WERI-Rb-1 (cell line): ENCODE data around the gene ACIN1.
A peak's percentile ranks its signal among the peaks of the same experiment; 100 is the strongest.

Source experiments
- DNase-seq: peaks from one replicate; pipeline ENCODE4 v3.0.0-alpha.2; 2020
- H3K27ac ChIP-seq: fragments of 250-450 bp; sonication (Bioruptor Pico); 2 replicates; pipeline ENCODE4 v1.5.1; 2020; ENCODE audit warnings: mild to moderate bottlenecking, moderate library complexity
- H3K27me3 ChIP-seq: fragments of 250-450 bp; sonication (Bioruptor Pico); 2 replicates; pipeline ENCODE4 v1.5.1; 2021; ENCODE audit warnings: mild to moderate bottlenecking, low read depth, moderate library complexity; ENCODE audit not compliant: insufficient read depth, severe bottlenecking
- H3K36me3 ChIP-seq: fragments of 250-450 bp; sonication (Bioruptor Pico); 2 replicates; pipeline ENCODE4 v1.5.1; 2020; ENCODE audit warnings: mild to moderate bottlenecking, moderate library complexity
- H3K4me3 ChIP-seq: 2 replicates; pipeline ENCODE4 v1.5.1; 2011; ENCODE audit warnings: low read depth, mild to moderate bottlenecking, control low read depth, low read length
- H3K9me3 ChIP-seq: fragments of 250-450 bp; sonication (Bioruptor Pico); 2 replicates; pipeline ENCODE4 v1.5.1; 2021; ENCODE audit warnings: mild to moderate bottlenecking, moderate library complexity; ENCODE audit not compliant: severe bottlenecking
- TF ChIP-seq, protein P1 (sequence below): IDR thresholded peaks from 2 replicates; pipeline ENCODE4 v1.5.1; 2011; ENCODE audit warnings: low read depth, mild to moderate bottlenecking, control low read depth, inconsistent platforms, low read length

Gene ACIN1

DNA sequence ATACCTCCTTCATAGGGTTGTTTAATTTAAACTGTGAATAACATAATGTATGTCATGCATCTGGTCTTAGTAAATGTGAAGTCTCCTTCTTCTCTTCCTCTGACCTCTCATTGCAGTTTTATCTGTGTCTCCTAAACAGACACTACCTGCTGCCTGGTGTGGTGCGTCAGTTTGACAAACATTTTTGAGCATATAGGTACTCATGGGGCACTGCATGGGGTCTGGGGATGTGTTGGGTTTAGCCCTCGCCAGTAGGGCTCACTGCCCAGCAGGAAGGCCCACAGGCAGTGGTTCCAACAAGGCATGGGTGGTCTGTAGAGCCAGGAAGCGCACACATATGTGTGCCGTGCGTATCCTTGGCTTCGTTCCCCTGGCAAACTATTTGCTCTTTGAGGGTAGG is 27.1 kb upstream of the ACIN1 start:
- no peaks in the 10 kb centered on the region for H3K36me3 ChIP-seq

GRCh38 chr14:23121361-23121771 is 26.4 kb upstream of the ACIN1 start:
- Histone ChIP-seq H3K36me3 (no peaks in the 10 kb centered on the region), H3K4me3 (no peak overlapping the region), H3K9me3 (no peaks in the 10 kb centered on the region), H3K27me3 (peaks cover 10% of the 10 kb centered on the region), H3K27ac (no peak overlapping the region)
- TF ChIP-seq, protein P1, sequence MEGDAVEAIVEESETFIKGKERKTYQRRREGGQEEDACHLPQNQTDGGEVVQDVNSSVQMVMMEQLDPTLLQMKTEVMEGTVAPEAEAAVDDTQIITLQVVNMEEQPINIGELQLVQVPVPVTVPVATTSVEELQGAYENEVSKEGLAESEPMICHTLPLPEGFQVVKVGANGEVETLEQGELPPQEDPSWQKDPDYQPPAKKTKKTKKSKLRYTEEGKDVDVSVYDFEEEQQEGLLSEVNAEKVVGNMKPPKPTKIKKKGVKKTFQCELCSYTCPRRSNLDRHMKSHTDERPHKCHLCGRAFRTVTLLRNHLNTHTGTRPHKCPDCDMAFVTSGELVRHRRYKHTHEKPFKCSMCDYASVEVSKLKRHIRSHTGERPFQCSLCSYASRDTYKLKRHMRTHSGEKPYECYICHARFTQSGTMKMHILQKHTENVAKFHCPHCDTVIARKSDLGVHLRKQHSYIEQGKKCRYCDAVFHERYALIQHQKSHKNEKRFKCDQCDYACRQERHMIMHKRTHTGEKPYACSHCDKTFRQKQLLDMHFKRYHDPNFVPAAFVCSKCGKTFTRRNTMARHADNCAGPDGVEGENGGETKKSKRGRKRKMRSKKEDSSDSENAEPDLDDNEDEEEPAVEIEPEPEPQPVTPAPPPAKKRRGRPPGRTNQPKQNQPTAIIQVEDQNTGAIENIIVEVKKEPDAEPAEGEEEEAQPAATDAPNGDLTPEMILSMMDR, result no peak
- no peak for DNase-seq

More for the DNA sequence above, 27.1 kb upstream of the ACIN1 start:
- TF ChIP-seq, protein P1, result no peak
- DNase-seq, result no peak
- H3K27me3 ChIP-seq, result peaks cover 11% of the 10 kb centered on the region
- no peaks in the 10 kb centered on the region for H3K9me3 ChIP-seq
- H3K27ac ChIP-seq, result no peak overlapping the region
- H3K4me3 ChIP-seq, result no peak overlapping the region

- Histone ChIP-seq H3K27me3 (peaks cover 9% of the 10 kb centered on the region), H3K27ac (no peak overlapping the region), H3K4me3 (no peak overlapping the region), H3K36me3 (no peaks in the 10 kb centered on the region), H3K9me3 (no peaks in the 10 kb centered on the region)
- TF ChIP-seq, protein P1, result peak; percentile 98
- DNase-seq, result peak; percentile 90
These were observed 25.8 kb upstream of the ACIN1 start for GRCh38 chr14:23120541-23121251.

- Histone ChIP-seq H3K27ac (no peak overlapping the region), H3K4me3 (no peak overlapping the region), H3K36me3 (no peaks in the 10 kb centered on the region), H3K9me3 (no peaks in the 10 kb centered on the region), H3K27me3 (peaks cover 9% of the 10 kb centered on the region)
- DNase-seq, result peak; percentile 56
- TF ChIP-seq, protein P1, result no peak
These were observed 24.7 kb upstream of the ACIN1 start for GRCh38 chr14:23119363-23120327.

DNA sequence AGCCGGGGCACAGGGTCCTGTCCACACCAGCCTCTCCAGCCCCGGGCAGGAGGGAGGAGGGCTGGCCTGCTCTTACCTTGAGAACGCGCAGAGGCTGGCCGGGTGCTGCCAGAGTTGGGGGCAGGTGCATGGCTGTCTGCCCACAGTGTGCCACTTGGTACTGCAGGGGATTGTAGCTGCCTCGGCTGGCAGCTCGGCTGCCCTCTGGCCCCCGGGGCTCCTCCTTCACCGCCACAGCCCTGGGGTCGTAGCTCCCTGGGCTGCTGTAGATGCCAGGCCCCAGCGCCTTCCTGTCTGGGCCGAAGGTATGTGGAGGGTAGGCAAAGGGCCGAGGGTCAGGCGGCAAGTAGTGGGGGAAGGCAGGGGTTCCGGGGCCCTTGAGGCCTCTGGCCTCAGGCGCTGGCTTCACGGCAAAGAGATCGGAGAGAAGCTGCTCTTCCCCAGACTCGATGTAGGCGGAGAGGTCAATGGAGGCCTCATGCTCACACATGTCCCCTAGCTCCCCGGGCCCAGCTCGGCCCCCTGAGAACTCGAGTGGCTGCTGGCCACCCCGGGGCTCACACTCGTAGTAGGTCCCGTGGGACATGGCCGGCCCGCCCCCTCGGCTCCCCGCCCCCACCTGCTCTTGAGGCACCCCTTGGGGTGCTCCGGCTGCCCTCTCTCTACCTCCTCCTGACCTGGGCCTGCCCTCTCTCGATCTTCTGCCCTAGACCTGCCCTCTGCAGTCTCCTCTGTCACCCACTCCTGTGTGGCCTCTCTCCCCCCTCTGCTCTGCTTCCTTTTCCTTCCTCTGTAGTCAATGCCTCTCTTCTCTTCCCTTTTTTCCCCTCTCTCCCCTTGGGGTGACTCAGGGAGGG is 23.8 kb upstream of the ACIN1 start, which contains the start of gene CEBPE:
Gene CEBPE (minus strand): TSS at position 750 of the 857 bp plus-strand sequence. CDS start 164 bp downstream, at position 586.
- H3K36me3 ChIP-seq, result no peaks in the 10 kb centered on the region
- TF ChIP-seq, protein P1, result no peak
- H3K4me3 ChIP-seq, result no peak within 1 kb of the TSS
- no peaks in the 10 kb centered on the region for H3K9me3 ChIP-seq
- H3K27me3 ChIP-seq, result peaks cover 7% of the 10 kb centered on the region
- H3K27ac ChIP-seq, result no peak within 1 kb of the TSS
- no peak for DNase-seq
